ENCODE measurements around the gene GTF2B.
"Not testable (repeated sequence)": the region's sequence is repeated elsewhere in the genome, so short reads cannot be mapped to it uniquely, and the experiment has no call there.

The GTF2B gene

GRCh38 chr1:88873737-88874349 lies 17.5 kb downstream of the GTF2B start:
- Mint-ChIP-seq H3K4me1 (peaks cover 4% of the 10 kb centered on the region), H3K27me3 (ENCODE audit: low read depth, poor library complexity) (peaks cover 2% of the 10 kb centered on the region), H3K36me3 (ENCODE audit: low read depth) (peaks cover 28% of the 10 kb centered on the region), H3K9me3 (no peaks in the 10 kb centered on the region), H3K27ac (peak overlapping the region; percentile 9), H3K4me3 (no peak overlapping the region)
- DNase-seq: no peak
- no peak for TF ChIP-seq CTCF (IDR thresholded peaks at IDR 0.05)

DNA sequence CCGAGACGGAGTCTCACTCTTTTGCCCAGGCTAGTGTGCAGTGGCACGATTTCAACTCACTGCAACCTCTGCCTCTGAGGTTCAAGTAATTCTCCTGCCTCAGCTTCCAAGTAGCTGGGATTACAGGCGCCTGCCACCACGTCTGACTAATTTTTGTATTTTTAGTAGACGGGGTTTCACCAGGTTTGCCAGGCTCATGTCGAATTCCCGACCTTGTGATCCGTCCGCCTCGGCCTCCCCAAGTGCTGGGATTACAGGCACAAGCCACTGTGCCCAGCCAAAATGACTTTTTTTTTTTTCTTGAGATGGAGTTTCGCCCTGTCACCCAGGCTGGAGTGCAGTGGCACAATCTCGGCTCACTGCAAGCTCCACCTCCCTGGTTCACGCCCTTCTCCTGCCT lies 21.7 kb downstream of the GTF2B start:
- not testable (repeated sequence) for H3K9me3 Mint-ChIP-seq; H3K27ac Mint-ChIP-seq; H3K4me3 Mint-ChIP-seq; H3K27me3 Mint-ChIP-seq (ENCODE audit: low read depth, poor library complexity); H3K4me1 Mint-ChIP-seq; DNase-seq
- peaks cover 34% of the 10 kb centered on the region for H3K36me3 Mint-ChIP-seq (ENCODE audit: low read depth)

- Mint-ChIP-seq H3K27ac (no peak overlapping the region), H3K36me3 (ENCODE audit: low read depth) (peaks cover 43% of the 10 kb centered on the region), H3K4me3 (no peak overlapping the region), H3K9me3 (no peaks in the 10 kb centered on the region), H3K4me1 (no peaks in the 10 kb centered on the region), H3K27me3 (ENCODE audit: low read depth, poor library complexity) (no peaks in the 10 kb centered on the region)
- no peak for TF ChIP-seq CTCF (IDR thresholded peaks at IDR 0.05)
- DNase-seq: no peak
Observed at GRCh38 chr1:88867743-88868521, 23.4 kb downstream of the GTF2B start.

- Mint-ChIP-seq H3K4me3 (no peak overlapping the region), H3K4me1 (no peaks in the 10 kb centered on the region), H3K27ac (peak overlapping the region; percentile 77), H3K9me3 (no peaks in the 10 kb centered on the region), H3K36me3 (ENCODE audit: low read depth) (peaks cover 40% of the 10 kb centered on the region), H3K27me3 (ENCODE audit: low read depth, poor library complexity) (no peaks in the 10 kb centered on the region)
- TF ChIP-seq CTCF (IDR thresholded peaks at IDR 0.05): no peak
- no peak for DNase-seq
Observed at GRCh38 chr1:88851303-88852063, 39.9 kb downstream of the GTF2B start.

- Mint-ChIP-seq H3K9me3 (no peaks in the 10 kb centered on the region), H3K36me3 (ENCODE audit: low read depth) (peaks cover 14% of the 10 kb centered on the region), H3K27me3 (ENCODE audit: low read depth, poor library complexity) (peaks cover 5% of the 10 kb centered on the region), H3K27ac (no peak overlapping the region), H3K4me1 (no peaks in the 10 kb centered on the region), H3K4me3 (no peak overlapping the region)
- DNase-seq: no peak
- TF ChIP-seq CTCF (IDR thresholded peaks at IDR 0.05): no peak
Observed at GRCh38 chr1:88847643-88848042, 43.7 kb downstream of the GTF2B start.

DNA sequence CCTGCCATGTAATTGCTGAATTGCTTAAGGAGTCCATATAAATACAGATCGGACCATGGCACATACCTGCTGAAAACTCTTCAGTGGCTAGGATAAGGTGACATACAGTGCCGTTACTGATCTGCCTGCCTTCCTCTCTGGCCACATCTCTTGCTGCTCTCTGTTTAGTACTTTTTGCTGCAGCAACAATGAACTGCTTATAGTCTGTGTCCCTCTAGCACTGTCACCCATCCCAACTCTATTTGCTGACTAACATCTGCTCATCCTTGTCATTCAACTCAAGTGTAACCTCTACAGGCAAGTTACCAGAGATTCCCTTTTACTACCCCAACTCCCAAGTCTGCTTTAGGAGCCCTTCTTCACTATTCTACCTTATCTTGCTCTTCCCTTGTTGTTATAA lies 65.6 kb downstream of the GTF2B start:
- no peak for DNase-seq
- TF ChIP-seq CTCF (IDR thresholded peaks at IDR 0.05): no peak
- Mint-ChIP-seq H3K4me1 (no peaks in the 10 kb centered on the region), H3K27ac (peak overlapping the region; percentile 7), H3K9me3 (no peaks in the 10 kb centered on the region), H3K27me3 (ENCODE audit: low read depth, poor library complexity) (no peaks in the 10 kb centered on the region), H3K36me3 (ENCODE audit: low read depth) (peaks cover 45% of the 10 kb centered on the region), H3K4me3 (no peak overlapping the region)

- H3K4me3 Mint-ChIP-seq; H3K4me1 Mint-ChIP-seq; H3K27ac Mint-ChIP-seq; H3K27me3 Mint-ChIP-seq (ENCODE audit: low read depth, poor library complexity); DNase-seq: not testable (repeated sequence)
- H3K36me3 Mint-ChIP-seq (ENCODE audit: low read depth): peaks cover 57% of the 10 kb centered on the region
- H3K9me3 Mint-ChIP-seq: peaks cover 17% of the 10 kb centered on the region
Observed at GRCh38 chr1:88819642-88820041, 71.7 kb downstream of the GTF2B start.

All from nephron progenitor cell (in vitro differentiated cells).